MM.1S (cell line): ENCODE data around the gene PSMD12.
"Not testable (repeated sequence)": the region's sequence is repeated elsewhere in the genome, so short reads cannot be mapped to it uniquely, and the experiment has no call there.

Experiments
- DNase-seq: peaks from one replicate; pipeline ENCODE4 v3.0.0-alpha.2; 2015
- H2AFZ ChIP-seq: fragments of 300-600 bp; sonication (generic); 2 replicates; pipeline ENCODE4 v1.6.0; 2016; ENCODE audit warnings: antibody characterized with exemption, low read length
- H3F3A ChIP-seq: fragments of 300-600 bp; sonication (generic); 2 replicates; pipeline ENCODE4 v1.6.1; 2016; ENCODE audit warnings: mild to moderate bottlenecking, antibody characterized with exemption, low read length, moderate library complexity, mixed read lengths; ENCODE audit not compliant: insufficient read depth
- H3K27ac ChIP-seq: fragments of 300-600 bp; sonication (generic); 2 replicates; pipeline ENCODE4 v1.5.1; 2016; ENCODE audit warnings: mild to moderate bottlenecking, low read length
- H3K27me3 ChIP-seq: fragments of 300-600 bp; sonication (generic); replicated peaks from 2 replicates; pipeline ENCODE4 v1.6.0; 2016; ENCODE audit warnings: low read length; ENCODE audit not compliant: insufficient read depth
- H3K36me3 ChIP-seq: fragments of 300-600 bp; sonication (generic); replicated peaks from 2 replicates; pipeline ENCODE4 v1.6.1; 2016; ENCODE audit warnings: mild to moderate bottlenecking, low read length, mixed read lengths; ENCODE audit not compliant: insufficient read depth
- H3K4me1 ChIP-seq: fragments of 300-600 bp; sonication (generic); 2 replicates; pipeline ENCODE4 v1.6.1; 2016; ENCODE audit warnings: low read length, mixed read lengths
- H3K4me2 ChIP-seq: fragments of 300-600 bp; sonication (generic); 2 replicates; pipeline ENCODE4 v1.6.0; 2016; ENCODE audit warnings: low read depth, low read length
- H3K4me3 ChIP-seq: fragments of 300-600 bp; sonication (generic); 2 replicates; pipeline ENCODE4 v1.5.1; 2016; ENCODE audit warnings: low read length, mixed read lengths
- H3K79me2 ChIP-seq: fragments of 300-600 bp; sonication (generic); 2 replicates; pipeline ENCODE4 v1.6.1; 2016; ENCODE audit warnings: mixed run types, low read length, mixed read lengths
- H3K9ac ChIP-seq: fragments of 300-600 bp; sonication (generic); 2 replicates; pipeline ENCODE4 v1.6.1; 2016; ENCODE audit warnings: low read length, mixed read lengths
- H3K9me2 ChIP-seq: fragments of 300-600 bp; sonication (generic); replicated peaks from 2 replicates; pipeline ENCODE4 v1.6.1; 2016; ENCODE audit warnings: mild to moderate bottlenecking, low read length, mixed read lengths; ENCODE audit not compliant: insufficient read depth
- H3K9me3 ChIP-seq: fragments of 300-600 bp; sonication (generic); replicated peaks from 2 replicates; pipeline ENCODE4 v1.6.1; 2016; ENCODE audit warnings: mild to moderate bottlenecking, low read length, mixed read lengths; ENCODE audit not compliant: insufficient read depth
- H4K20me1 ChIP-seq: fragments of 300-600 bp; sonication (generic); 2 replicates; pipeline ENCODE4 v1.6.1; 2016; ENCODE audit warnings: mild to moderate bottlenecking, low read length, moderate library complexity, mixed read lengths; ENCODE audit not compliant: insufficient read depth
- CTCF ChIP-seq: fragments of 300-600 bp; sonication (generic); IDR thresholded peaks from 2 replicates; pipeline ENCODE4 v1.5.1; 2016; ENCODE audit warnings: antibody characterized with exemption, low read length, mixed read lengths
- EZH2 ChIP-seq: fragments of 300-600 bp; sonication (generic); optimal IDR thresholded peaks from 2 replicates; pipeline ENCODE3; 2017; ENCODE audit warnings: low read depth, mild to moderate bottlenecking, antibody characterized with exemption, low read length, mixed read lengths
- EZH2phosphoT487 ChIP-seq: fragments of 300-600 bp; sonication (generic); IDR thresholded peaks from 2 replicates; pipeline ENCODE4 v1.6.1; 2018; ENCODE audit warnings: antibody characterized with exemption, low read length

Gene PSMD12

GRCh38 chr17:67324330-67324729, 42.0 kb downstream of the PSMD12 start:
- Histone ChIP-seq H3K36me3 (no peaks in the 10 kb centered on the region), H3K4me1 (no peaks in the 10 kb centered on the region), H3F3A (no peaks in the 10 kb centered on the region), H3K9me3 (no peaks in the 10 kb centered on the region), H3K79me2 (no peaks in the 10 kb centered on the region), H3K4me3 (no peak overlapping the region), H3K27me3 (no peaks in the 10 kb centered on the region), H3K4me2 (no peak overlapping the region), H2AFZ (no peak overlapping the region), H3K27ac (no peak overlapping the region), H3K9me2 (no peaks in the 10 kb centered on the region), H4K20me1 (no peaks in the 10 kb centered on the region), H3K9ac (no peak overlapping the region)
- TF ChIP-seq CTCF (no peak), EZH2 (no peak), EZH2phosphoT487 (no peak)
- peak; percentile 18 for DNase-seq

- no peaks in the 10 kb centered on the region for H3K9me2 ChIP-seq
- no peaks in the 10 kb centered on the region for H3F3A ChIP-seq
- H3K79me2 ChIP-seq = no peaks in the 10 kb centered on the region
- H3K36me3 ChIP-seq = no peaks in the 10 kb centered on the region
- H3K4me2 ChIP-seq = no peak overlapping the region
- no peak overlapping the region for H2AFZ ChIP-seq
- H3K9me3 ChIP-seq = no peaks in the 10 kb centered on the region
- DNase-seq = no peak
- H3K27ac ChIP-seq = no peak overlapping the region
- H3K4me1 ChIP-seq = no peaks in the 10 kb centered on the region
- no peaks in the 10 kb centered on the region for H3K27me3 ChIP-seq
- no peak overlapping the region for H3K9ac ChIP-seq
- H3K4me3 ChIP-seq = no peak overlapping the region
- no peaks in the 10 kb centered on the region for H4K20me1 ChIP-seq
- TF ChIP-seq CTCF (no peak), EZH2phosphoT487 (no peak), EZH2 (no peak)
Observed at GRCh38 chr17:67323445-67323844, 42.9 kb downstream of the PSMD12 start.

- H3K9me2 ChIP-seq = no peaks in the 10 kb centered on the region
- no peak overlapping the region for H3K9ac ChIP-seq
- H2AFZ ChIP-seq = no peak overlapping the region
- H4K20me1 ChIP-seq = no peaks in the 10 kb centered on the region
- no peaks in the 10 kb centered on the region for H3K79me2 ChIP-seq
- no peaks in the 10 kb centered on the region for H3K36me3 ChIP-seq
- no peaks in the 10 kb centered on the region for H3K4me1 ChIP-seq
- no peaks in the 10 kb centered on the region for H3K9me3 ChIP-seq
- H3F3A ChIP-seq = no peaks in the 10 kb centered on the region
- no peak for DNase-seq
- no peaks in the 10 kb centered on the region for H3K27me3 ChIP-seq
- H3K4me2 ChIP-seq = no peak overlapping the region
- H3K27ac ChIP-seq = no peak overlapping the region
- TF ChIP-seq EZH2phosphoT487 (no peak), CTCF (no peak), EZH2 (no peak)
- H3K4me3 ChIP-seq = no peak overlapping the region
Observed at GRCh38 chr17:67322042-67322787, 44.2 kb downstream of the PSMD12 start.

- H3K27ac ChIP-seq, DNase-seq, H3K79me2 ChIP-seq: not testable (repeated sequence)
Observed at GRCh38 chr17:67321486-67321885, 44.9 kb downstream of the PSMD12 start.

More at GRCh38 chr17:67321486-67321885, 44.9 kb downstream of the PSMD12 start:
- H3K9ac ChIP-seq, H3K4me3 ChIP-seq, H3K4me2 ChIP-seq, H3F3A ChIP-seq, H3K9me3 ChIP-seq, H3K27me3 ChIP-seq, H3K4me1 ChIP-seq, H3K36me3 ChIP-seq, H3K9me2 ChIP-seq, H2AFZ ChIP-seq, H4K20me1 ChIP-seq: not testable (repeated sequence)
